Measurements from ENCODE around the gene ANO10. TPM values are rescaled to one million over a fixed set of nuclear protein-coding genes. Genes with fewer than 3 reads are reported as not detected.

ANO10 gene
- polyA plus RNA-seq, 1 donor, result 21.5 TPM

- Histone ChIP-seq H3K9me3 (ENCODE audit: control insufficient read depth, low read depth, low read length) (peaks cover 26% of the 10 kb centered on the region), H3K27ac (ENCODE audit: low read length) (no peak overlapping the region), H3K4me1 (ENCODE audit: control insufficient read depth, insufficient read depth, low read length) (no peaks in the 10 kb centered on the region), H3K36me3 (ENCODE audit: control insufficient read depth, insufficient read depth, low read length) (peaks cover 79% of the 10 kb centered on the region), H3K27me3 (ENCODE audit: control insufficient read depth, insufficient read depth, low read length) (no peaks in the 10 kb centered on the region), H3K4me3 (ENCODE audit: low read length) (no peak overlapping the region)
- DNase-seq, result no peak
- WGBS (ENCODE audit: insufficient coverage, low lambda C conversion rate), result 100% methylated on average over 1 of the region's 2 CpGs
Observed at GRCh38 chr3:43341788-43342187, 280.0 kb downstream of the ANO10 start.

- WGBS (ENCODE audit: insufficient coverage, low lambda C conversion rate), result no CpG with 5 or more reads among the region's 7 CpGs
- no peaks in the 10 kb centered on the region for H3K27me3 ChIP-seq (ENCODE audit: control insufficient read depth, insufficient read depth, low read length)
- no peak overlapping the region for H3K4me3 ChIP-seq (ENCODE audit: low read length)
- peaks cover 36% of the 10 kb centered on the region for H3K9me3 ChIP-seq (ENCODE audit: control insufficient read depth, low read depth, low read length)
- no peak overlapping the region for H3K27ac ChIP-seq (ENCODE audit: low read length)
- peaks cover 74% of the 10 kb centered on the region for H3K36me3 ChIP-seq (ENCODE audit: control insufficient read depth, insufficient read depth, low read length)
- no peak for DNase-seq
- no peaks in the 10 kb centered on the region for H3K4me1 ChIP-seq (ENCODE audit: control insufficient read depth, insufficient read depth, low read length)
Observed at GRCh38 chr3:43340403-43340802, 281.4 kb downstream of the ANO10 start.

DNA sequence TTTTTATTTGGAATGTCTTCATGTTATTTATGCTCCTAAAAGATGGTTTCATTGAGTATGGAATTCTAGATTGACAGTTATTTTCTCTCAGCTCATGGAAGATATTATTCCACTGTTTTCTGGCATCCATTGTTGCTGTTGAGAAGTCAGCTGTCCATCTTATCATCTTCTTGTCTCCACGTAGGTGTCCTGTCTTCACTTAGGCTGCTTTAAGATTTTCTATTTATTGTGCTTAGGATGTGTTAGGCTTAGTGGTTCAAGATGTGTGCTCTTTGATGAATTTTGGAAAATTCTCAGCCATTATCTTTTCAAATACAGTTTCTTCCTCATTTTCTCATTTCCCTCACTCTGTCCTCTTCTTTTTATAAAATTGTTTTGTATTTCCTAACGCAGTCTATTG is 283.5 kb downstream of the ANO10 start:
- 94% methylated on average over 1 of the region's 2 CpGs for WGBS (ENCODE audit: insufficient coverage, low lambda C conversion rate)
- Histone ChIP-seq H3K36me3 (ENCODE audit: control insufficient read depth, insufficient read depth, low read length) (peaks cover 63% of the 10 kb centered on the region), H3K4me1 (ENCODE audit: control insufficient read depth, insufficient read depth, low read length) (no peaks in the 10 kb centered on the region)

DNA sequence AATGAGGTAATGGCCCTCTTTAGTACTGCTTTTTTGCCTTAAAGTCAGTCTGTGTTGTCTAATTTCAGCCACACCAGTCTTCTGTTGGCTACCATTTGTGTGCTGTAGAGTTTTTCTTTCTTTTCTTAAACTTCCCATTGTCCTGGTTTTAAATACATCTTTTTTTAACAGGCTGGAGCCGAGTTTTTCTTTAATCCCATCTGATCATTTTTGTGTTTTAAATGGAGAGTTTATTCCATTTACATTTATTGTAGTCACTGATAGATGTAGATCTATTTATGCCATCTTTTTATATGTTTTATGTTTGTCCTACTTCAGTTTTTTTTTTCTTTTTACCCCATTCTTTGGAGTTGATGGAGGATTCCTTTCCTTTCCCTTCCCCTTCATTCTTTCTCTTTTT is 286.0 kb downstream of the ANO10 start:
- no peak for DNase-seq
- H3K36me3 ChIP-seq (ENCODE audit: control insufficient read depth, insufficient read depth, low read length), result peaks cover 48% of the 10 kb centered on the region
- H3K4me1 ChIP-seq (ENCODE audit: control insufficient read depth, insufficient read depth, low read length), result no peaks in the 10 kb centered on the region
- no peaks in the 10 kb centered on the region for H3K27me3 ChIP-seq (ENCODE audit: control insufficient read depth, insufficient read depth, low read length)
- no peak overlapping the region for H3K27ac ChIP-seq (ENCODE audit: low read length)
- WGBS (ENCODE audit: insufficient coverage, low lambda C conversion rate), result 100% methylated on average over 1 of the region's 1 CpG
- peaks cover 36% of the 10 kb centered on the region for H3K9me3 ChIP-seq (ENCODE audit: control insufficient read depth, low read depth, low read length)
- no peak overlapping the region for H3K4me3 ChIP-seq (ENCODE audit: low read length)

More for the DNA sequence above, 283.5 kb downstream of the ANO10 start:
- H3K27me3 ChIP-seq (ENCODE audit: control insufficient read depth, insufficient read depth, low read length), result no peaks in the 10 kb centered on the region
- no peak overlapping the region for H3K4me3 ChIP-seq (ENCODE audit: low read length)
- peaks cover 36% of the 10 kb centered on the region for H3K9me3 ChIP-seq (ENCODE audit: control insufficient read depth, low read depth, low read length)
- no peak overlapping the region for H3K27ac ChIP-seq (ENCODE audit: low read length)
- DNase-seq, result no peak

DNA sequence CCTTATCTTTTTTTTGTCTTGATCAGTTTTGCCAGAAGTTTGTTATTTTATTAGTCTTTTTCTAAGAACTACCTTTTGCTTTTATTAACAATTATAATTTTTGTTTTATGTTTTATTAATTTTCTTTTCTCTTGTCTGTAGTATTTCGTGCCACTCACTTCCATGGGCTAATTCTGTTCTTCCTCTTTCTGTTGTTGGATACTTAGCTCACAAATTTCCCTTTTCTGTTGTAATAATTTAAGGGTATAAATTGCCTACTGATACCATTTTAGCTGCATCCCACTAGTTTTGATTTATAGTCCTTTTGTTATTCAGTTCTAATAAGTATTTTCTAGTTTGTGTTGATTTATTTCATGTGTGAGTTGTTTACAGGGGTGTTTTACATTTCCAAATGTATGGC is 286.8 kb downstream of the ANO10 start:
- H3K9me3 ChIP-seq (ENCODE audit: control insufficient read depth, low read depth, low read length), result peaks cover 36% of the 10 kb centered on the region
- WGBS (ENCODE audit: insufficient coverage, low lambda C conversion rate), result 100% methylated on average over 1 of the region's 1 CpG
- no peak overlapping the region for H3K4me3 ChIP-seq (ENCODE audit: low read length)
- no peaks in the 10 kb centered on the region for H3K27me3 ChIP-seq (ENCODE audit: control insufficient read depth, insufficient read depth, low read length)
- H3K36me3 ChIP-seq (ENCODE audit: control insufficient read depth, insufficient read depth, low read length), result peaks cover 40% of the 10 kb centered on the region
- no peak overlapping the region for H3K27ac ChIP-seq (ENCODE audit: low read length)
- H3K4me1 ChIP-seq (ENCODE audit: control insufficient read depth, insufficient read depth, low read length), result no peaks in the 10 kb centered on the region
- DNase-seq, result no peak

DNA sequence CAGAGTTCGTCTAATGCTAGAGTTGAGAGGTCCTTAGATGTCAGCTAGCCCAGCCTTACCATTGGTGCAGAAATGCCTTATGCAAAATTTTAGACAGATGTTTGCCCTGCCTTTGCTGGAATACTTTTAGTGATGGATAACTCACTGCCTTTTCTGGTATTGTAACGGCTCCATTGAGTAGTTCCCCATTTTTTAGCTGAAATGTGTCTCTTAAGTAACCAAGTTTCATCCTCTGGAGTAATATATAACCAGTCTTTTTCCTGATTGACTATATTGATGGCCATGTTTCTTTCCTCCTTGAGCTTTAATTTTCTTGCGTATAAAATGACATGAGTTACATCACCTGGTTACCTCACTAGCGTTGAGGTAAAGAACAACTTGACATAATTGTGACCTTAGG is 290.4 kb downstream of the ANO10 start:
- H3K36me3 ChIP-seq (ENCODE audit: control insufficient read depth, insufficient read depth, low read length), result peaks cover 13% of the 10 kb centered on the region
- H3K4me3 ChIP-seq (ENCODE audit: low read length), result no peak overlapping the region
- peaks cover 6% of the 10 kb centered on the region for H3K9me3 ChIP-seq (ENCODE audit: control insufficient read depth, low read depth, low read length)
- peaks cover 4% of the 10 kb centered on the region for H3K4me1 ChIP-seq (ENCODE audit: control insufficient read depth, insufficient read depth, low read length)
- no peak for DNase-seq
- no peak overlapping the region for H3K27ac ChIP-seq (ENCODE audit: low read length)
- no peaks in the 10 kb centered on the region for H3K27me3 ChIP-seq (ENCODE audit: control insufficient read depth, insufficient read depth, low read length)
- no CpG with 5 or more reads among the region's 4 CpGs for WGBS (ENCODE audit: insufficient coverage, low lambda C conversion rate)

GRCh38 chr3:43330981-43331380 is 290.8 kb downstream of the ANO10 start:
- DNase-seq, result no peak
- peaks cover 2% of the 10 kb centered on the region for H3K9me3 ChIP-seq (ENCODE audit: control insufficient read depth, low read depth, low read length)
- peaks cover 8% of the 10 kb centered on the region for H3K4me1 ChIP-seq (ENCODE audit: control insufficient read depth, insufficient read depth, low read length)
- H3K4me3 ChIP-seq (ENCODE audit: low read length), result no peak overlapping the region
- 50% methylated on average over 1 of the region's 1 CpG for WGBS (ENCODE audit: insufficient coverage, low lambda C conversion rate)
- no peaks in the 10 kb centered on the region for H3K27me3 ChIP-seq (ENCODE audit: control insufficient read depth, insufficient read depth, low read length)
- H3K27ac ChIP-seq (ENCODE audit: low read length), result no peak overlapping the region
- peaks cover 10% of the 10 kb centered on the region for H3K36me3 ChIP-seq (ENCODE audit: control insufficient read depth, insufficient read depth, low read length)

DNA sequence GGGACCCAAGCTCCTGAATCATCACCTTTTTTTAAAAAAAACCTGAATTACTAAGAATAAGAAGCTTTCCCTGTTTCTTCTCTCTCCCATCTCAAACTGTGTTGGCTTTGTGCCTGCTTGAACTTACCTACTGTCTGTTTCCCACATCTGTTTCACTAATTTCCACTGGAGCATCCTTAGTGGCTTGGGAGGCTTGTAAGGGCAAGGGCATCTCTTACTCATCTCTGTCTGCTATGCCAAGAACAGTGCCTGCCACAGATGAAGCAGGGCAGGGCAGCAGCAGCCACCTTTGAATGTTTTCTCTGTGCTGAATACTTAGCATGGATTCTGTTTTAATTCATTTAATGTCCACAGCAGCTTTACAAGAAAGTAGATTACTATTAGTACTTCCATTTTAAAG is 293.2 kb downstream of the ANO10 start:
- Histone ChIP-seq H3K36me3 (ENCODE audit: control insufficient read depth, insufficient read depth, low read length) (peaks cover 4% of the 10 kb centered on the region), H3K4me3 (ENCODE audit: low read length) (no peak overlapping the region), H3K9me3 (ENCODE audit: control insufficient read depth, low read depth, low read length) (no peaks in the 10 kb centered on the region), H3K4me1 (ENCODE audit: control insufficient read depth, insufficient read depth, low read length) (peaks cover 16% of the 10 kb centered on the region), H3K27me3 (ENCODE audit: control insufficient read depth, insufficient read depth, low read length) (no peaks in the 10 kb centered on the region), H3K27ac (ENCODE audit: low read length) (no peak overlapping the region)
- DNase-seq, result no peak

DNA sequence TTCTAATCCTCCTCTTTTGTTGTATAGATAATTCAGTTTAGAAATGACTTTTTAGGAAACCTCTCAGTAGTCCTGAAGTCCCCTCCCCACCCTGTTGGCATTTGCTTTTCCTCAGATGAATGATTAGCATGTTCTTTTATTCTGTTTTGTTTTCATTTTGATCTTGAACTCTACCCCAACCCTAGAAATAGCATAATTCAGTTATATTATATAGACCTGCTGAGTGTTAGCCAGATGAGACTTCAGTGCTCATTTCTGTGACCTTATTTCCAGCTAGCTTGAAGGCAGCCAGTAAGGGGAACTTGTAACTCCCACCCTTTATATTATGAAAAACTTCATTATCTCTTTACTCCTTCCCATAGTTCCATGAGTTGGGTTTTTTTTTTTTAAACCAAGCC is 294.2 kb downstream of the ANO10 start:
- Histone ChIP-seq H3K27ac (ENCODE audit: low read length) (peak overlapping the region; percentile 86), H3K9me3 (ENCODE audit: control insufficient read depth, low read depth, low read length) (no peaks in the 10 kb centered on the region), H3K4me1 (ENCODE audit: control insufficient read depth, insufficient read depth, low read length) (peaks cover 16% of the 10 kb centered on the region), H3K27me3 (ENCODE audit: control insufficient read depth, insufficient read depth, low read length) (no peaks in the 10 kb centered on the region), H3K36me3 (ENCODE audit: control insufficient read depth, insufficient read depth, low read length) (no peaks in the 10 kb centered on the region), H3K4me3 (ENCODE audit: low read length) (no peak overlapping the region)
- DNase-seq, result no peak

DNA sequence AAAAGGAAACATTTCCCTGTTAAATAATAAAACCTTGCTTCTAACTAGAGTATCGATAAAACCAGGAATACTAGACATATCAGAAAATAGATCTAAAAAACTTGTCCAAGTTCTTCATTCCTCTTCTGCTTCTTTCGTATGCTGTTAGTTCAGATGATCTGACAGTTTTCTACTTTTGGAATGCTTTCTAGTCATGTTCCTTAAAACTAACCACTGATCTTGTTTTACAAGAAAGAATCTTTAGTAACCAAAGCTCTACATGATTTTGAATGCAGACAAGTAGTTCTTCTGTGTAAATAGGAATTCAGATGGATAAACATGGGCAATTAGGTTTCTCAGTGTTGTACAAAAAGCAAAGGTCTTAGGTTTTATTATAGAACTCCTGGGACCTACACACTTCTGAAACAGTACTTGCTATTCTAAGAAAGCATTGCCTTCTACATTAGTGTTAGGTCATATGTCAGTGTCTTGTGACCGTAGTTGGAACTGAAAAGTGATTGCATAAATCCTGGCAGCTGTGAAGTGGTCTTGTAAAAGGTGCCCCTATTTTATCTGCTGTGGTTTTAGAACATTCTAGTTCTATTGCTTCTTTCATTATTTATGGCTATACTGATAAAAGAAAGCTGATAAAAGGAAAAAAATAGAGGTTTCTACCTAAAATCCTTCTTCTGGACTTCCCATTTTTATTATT is 294.8 kb downstream of the ANO10 start:
- 71% methylated on average over 2 of the region's 3 CpGs for WGBS (ENCODE audit: insufficient coverage, low lambda C conversion rate)
- peaks cover 16% of the 10 kb centered on the region for H3K4me1 ChIP-seq (ENCODE audit: control insufficient read depth, insufficient read depth, low read length)
- H3K4me3 ChIP-seq (ENCODE audit: low read length), result no peak overlapping the region
- peak overlapping the region; percentile 86 for H3K27ac ChIP-seq (ENCODE audit: low read length)
- H3K9me3 ChIP-seq (ENCODE audit: control insufficient read depth, low read depth, low read length), result no peaks in the 10 kb centered on the region
- H3K36me3 ChIP-seq (ENCODE audit: control insufficient read depth, insufficient read depth, low read length), result no peaks in the 10 kb centered on the region
- DNase-seq, result peak; percentile 76 to 87
- no peaks in the 10 kb centered on the region for H3K27me3 ChIP-seq (ENCODE audit: control insufficient read depth, insufficient read depth, low read length)

- Histone ChIP-seq H3K9me3 (ENCODE audit: control insufficient read depth, low read depth, low read length) (no peaks in the 10 kb centered on the region), H3K4me3 (ENCODE audit: low read length) (no peak overlapping the region), H3K27ac (ENCODE audit: low read length) (no peak overlapping the region), H3K4me1 (ENCODE audit: control insufficient read depth, insufficient read depth, low read length) (peaks cover 16% of the 10 kb centered on the region), H3K36me3 (ENCODE audit: control insufficient read depth, insufficient read depth, low read length) (peaks cover 2% of the 10 kb centered on the region), H3K27me3 (ENCODE audit: control insufficient read depth, insufficient read depth, low read length) (no peaks in the 10 kb centered on the region)
- no peak for DNase-seq
- WGBS (ENCODE audit: insufficient coverage, low lambda C conversion rate), result 100% methylated on average over 1 of the region's 1 CpG
Observed at GRCh38 chr3:43323541-43323940, 298.3 kb downstream of the ANO10 start.

Data from large intestine (tissue), 3 donors.